H9 (cell line): ENCODE data around the gene LRPPRC. TPM values are rescaled to one million over a fixed set of nuclear protein-coding genes. Genes with fewer than 3 reads are reported as not detected.

ENCODE experiments used
- DNase-seq: peaks from one replicate; pipeline ENCODE4 v3.0.0-alpha.2; 2017
- H2AFZ ChIP-seq: one replicate; pipeline ENCODE4 v1.6.1; 2013; ENCODE audit warnings: mild to moderate bottlenecking, low read length, control low read depth, moderate library complexity
- H2AK5ac ChIP-seq: 2 replicates; pipeline ENCODE4 v1.6.1; 2013; ENCODE audit warnings: low read length, control low read depth, mixed read lengths; ENCODE audit not compliant: insufficient read length
- H2BK120ac ChIP-seq: one replicate; pipeline ENCODE4 v1.6.1; 2013; ENCODE audit warnings: low read depth, mild to moderate bottlenecking, low read length, control low read depth, inconsistent platforms; ENCODE audit not compliant: poor library complexity, severe bottlenecking
- H2BK12ac ChIP-seq: 2 replicates; pipeline ENCODE4 v1.6.1; 2013; ENCODE audit warnings: low read length, control low read depth, mixed read lengths, low read depth; ENCODE audit not compliant: insufficient read length
- H2BK15ac ChIP-seq: 2 replicates; pipeline ENCODE4 v1.6.1; 2013; ENCODE audit warnings: low read depth, low read length, control low read depth
- H2BK20ac ChIP-seq: one replicate; pipeline ENCODE4 v1.6.1; 2013; ENCODE audit warnings: low read depth, mild to moderate bottlenecking, low read length, control low read depth, inconsistent platforms; ENCODE audit not compliant: poor library complexity, severe bottlenecking
- H2BK5ac ChIP-seq: 2 replicates; pipeline ENCODE4 v1.6.1; 2013; ENCODE audit warnings: low read length, control low read depth, mixed read lengths; ENCODE audit not compliant: insufficient read length
- H3K14ac ChIP-seq: 2 replicates; pipeline ENCODE4 v1.6.1; 2013; ENCODE audit warnings: low read length, control low read depth; ENCODE audit not compliant: insufficient read depth
- H3K18ac ChIP-seq: 2 replicates; pipeline ENCODE4 v1.6.1; 2013; ENCODE audit warnings: low read depth, mild to moderate bottlenecking, mixed read lengths, low read length, control low read depth; ENCODE audit not compliant: insufficient read length
- H3K23ac ChIP-seq: 2 replicates; pipeline ENCODE4 v1.6.1; 2013; ENCODE audit warnings: low read length, control low read depth, mixed read lengths, low read depth; ENCODE audit not compliant: insufficient read length
- H3K23me2 ChIP-seq: 2 replicates; pipeline ENCODE4 v1.6.1; 2013; ENCODE audit warnings: low read depth, mild to moderate bottlenecking, mixed read lengths, low read length, control low read depth; ENCODE audit not compliant: insufficient read length, poor library complexity, severe bottlenecking
- H3K27ac ChIP-seq: 2 replicates; pipeline ENCODE4 v1.5.1; 2013; ENCODE audit warnings: low read length, control low read depth, mixed read lengths, low read depth; ENCODE audit not compliant: insufficient read length
- H3K27me3 ChIP-seq: 2 replicates; pipeline ENCODE4 v1.6.1; 2013; ENCODE audit warnings: low read length, control low read depth, inconsistent platforms; ENCODE audit not compliant: insufficient read depth
- H3K4ac ChIP-seq: 2 replicates; pipeline ENCODE4 v1.6.1; 2013; ENCODE audit warnings: low read depth, mild to moderate bottlenecking, control low read depth, inconsistent platforms, low read length, moderate library complexity
- H3K4me1 ChIP-seq: 2 replicates; pipeline ENCODE4 v1.6.1; 2013; ENCODE audit warnings: low read length, control low read depth, inconsistent platforms; ENCODE audit not compliant: insufficient read depth
- H3K4me2 ChIP-seq: 2 replicates; pipeline ENCODE4 v1.6.1; 2013; ENCODE audit warnings: low read length, control low read depth, mixed read lengths; ENCODE audit not compliant: insufficient read length, insufficient read depth
- H3K56ac ChIP-seq: 2 replicates; pipeline ENCODE4 v1.6.1; 2013; ENCODE audit warnings: low read depth, mild to moderate bottlenecking, mixed read lengths, low read length, control low read depth; ENCODE audit not compliant: insufficient read length
- H3K79me1 ChIP-seq: 2 replicates; pipeline ENCODE4 v1.6.1; 2013; ENCODE audit warnings: low read depth, mild to moderate bottlenecking, moderate library complexity, low read length, control low read depth, inconsistent platforms; ENCODE audit not compliant: insufficient read depth, poor library complexity, severe bottlenecking
- H3K79me2 ChIP-seq: 2 replicates; pipeline ENCODE4 v1.6.1; 2013; ENCODE audit warnings: low read length, control low read depth, inconsistent platforms; ENCODE audit not compliant: insufficient read depth
- H3K9ac ChIP-seq: 2 replicates; pipeline ENCODE4 v1.6.1; 2013; ENCODE audit warnings: low read length, control low read depth, mixed read lengths; ENCODE audit not compliant: insufficient read length; ENCODE audit errors: extremely low read depth
- H3K9me3 ChIP-seq: one replicate; pipeline ENCODE4 v1.6.1; 2013; ENCODE audit warnings: low read depth, low read length, inconsistent platforms; ENCODE audit not compliant: control insufficient read depth
- H3T11ph ChIP-seq: one replicate; pipeline ENCODE4 v1.6.1; 2013; ENCODE audit warnings: mild to moderate bottlenecking, low read length, control low read depth, inconsistent platforms
- H4K20me1 ChIP-seq: one replicate; pipeline ENCODE4 v1.6.1; 2013; ENCODE audit not compliant: control insufficient read depth, insufficient read length, insufficient read depth
- H4K5ac ChIP-seq: 2 replicates; pipeline ENCODE4 v1.6.1; 2013; ENCODE audit warnings: low read depth, mild to moderate bottlenecking, mixed read lengths, low read length, control low read depth; ENCODE audit not compliant: insufficient read length
- H4K8ac ChIP-seq: replicated peaks from 2 replicates; pipeline ENCODE4 v1.6.1; 2013; ENCODE audit warnings: low read length, control low read depth, mixed read lengths, low read depth; ENCODE audit not compliant: insufficient read length
- H4K91ac ChIP-seq: 2 replicates; pipeline ENCODE4 v1.6.1; 2013; ENCODE audit warnings: low read depth, mild to moderate bottlenecking, moderate library complexity, mixed read lengths, low read length, control low read depth; ENCODE audit not compliant: insufficient read length
- H3K27ac Mint-ChIP-seq, 3 experiments: 2 replicates in 2 of 3; 3 replicates in 1 of 3; pipeline ENCODE4 v1.8.0; 2020 to 2021; ENCODE audit warnings: mixed read lengths in 3 of 3, mild to moderate bottlenecking in 1 of 3, moderate library complexity in 1 of 3
- H3K27me3 Mint-ChIP-seq: 2 replicates; pipeline ENCODE4 v1.8.0; 2021; ENCODE audit warnings: low read depth, mild to moderate bottlenecking, moderate library complexity, mixed read lengths
- H3K36me3 Mint-ChIP-seq, 3 experiments: 2 replicates in 2 of 3; 3 replicates in 1 of 3; pipeline ENCODE4 v1.8.0; 2020 to 2021; ENCODE audit warnings: low read depth in 3 of 3, mixed read lengths in 3 of 3; ENCODE audit not compliant: insufficient read depth in 1 of 3
- H3K4me1 Mint-ChIP-seq, 2 experiments: 2 replicates each; pipeline ENCODE4 v1.8.0; 2020; ENCODE audit warnings: mixed read lengths in 2 of 2
- H3K4me3 Mint-ChIP-seq, 2 experiments: 2 replicates in 1 of 2; 3 replicates in 1 of 2; pipeline ENCODE4 v1.8.0; 2020 to 2021; ENCODE audit warnings: mild to moderate bottlenecking in 2 of 2, mixed read lengths in 2 of 2, moderate library complexity in 1 of 2
- H3K9me3 Mint-ChIP-seq, 2 experiments: 2 replicates in 1 of 2; 3 replicates in 1 of 2; pipeline ENCODE4 v1.8.0; 2020; ENCODE audit warnings: mild to moderate bottlenecking in 2 of 2, mixed read lengths in 2 of 2, moderate library complexity in 1 of 2
- CTCF ChIP-seq: fragments of 200-600 bp; sonication (generic); conservative IDR thresholded peaks from 3 replicates; pipeline ENCODE4 v1.8.0; 2021; ENCODE audit warnings: antibody characterized with exemption, mild to moderate bottlenecking
- WGBS: extraction: QIAGEN DNeasy Blood & Tissue Kit; methylation state at CpG from one replicate; pipeline ENCODE4 v1.1.7; 2013; ENCODE audit warnings: missing lambda C conversion rate, low lambda C conversion rate, mixed read lengths; ENCODE audit not compliant: insufficient read length; ENCODE audit errors: extremely low coverage; 5-methylcytosine and 5-hydroxymethylcytosine counted together
- long read RNA-seq: library from polyadenylated mRNA; unstranded; transcript quantifications from one replicate; pipeline ENCODE4 v2.0.0, GENCODE V29; 2020
- total RNA-seq: library from RNA; stranded (reverse); gene quantifications from 2 replicates; pipeline ENCODE4 v1.2.1, GENCODE V29; 2021

The LRPPRC gene
- total RNA-seq = 182 and 183 TPM in 2 replicates
- long read RNA-seq, full-length matches to known transcripts = 780 of 1,240 reads
- long read RNA-seq, partial matches to known transcripts = 320 of 1,240 reads
- long read RNA-seq, other reads (novel, unspliced or antisense) = 140 of 1,240 reads

DNA sequence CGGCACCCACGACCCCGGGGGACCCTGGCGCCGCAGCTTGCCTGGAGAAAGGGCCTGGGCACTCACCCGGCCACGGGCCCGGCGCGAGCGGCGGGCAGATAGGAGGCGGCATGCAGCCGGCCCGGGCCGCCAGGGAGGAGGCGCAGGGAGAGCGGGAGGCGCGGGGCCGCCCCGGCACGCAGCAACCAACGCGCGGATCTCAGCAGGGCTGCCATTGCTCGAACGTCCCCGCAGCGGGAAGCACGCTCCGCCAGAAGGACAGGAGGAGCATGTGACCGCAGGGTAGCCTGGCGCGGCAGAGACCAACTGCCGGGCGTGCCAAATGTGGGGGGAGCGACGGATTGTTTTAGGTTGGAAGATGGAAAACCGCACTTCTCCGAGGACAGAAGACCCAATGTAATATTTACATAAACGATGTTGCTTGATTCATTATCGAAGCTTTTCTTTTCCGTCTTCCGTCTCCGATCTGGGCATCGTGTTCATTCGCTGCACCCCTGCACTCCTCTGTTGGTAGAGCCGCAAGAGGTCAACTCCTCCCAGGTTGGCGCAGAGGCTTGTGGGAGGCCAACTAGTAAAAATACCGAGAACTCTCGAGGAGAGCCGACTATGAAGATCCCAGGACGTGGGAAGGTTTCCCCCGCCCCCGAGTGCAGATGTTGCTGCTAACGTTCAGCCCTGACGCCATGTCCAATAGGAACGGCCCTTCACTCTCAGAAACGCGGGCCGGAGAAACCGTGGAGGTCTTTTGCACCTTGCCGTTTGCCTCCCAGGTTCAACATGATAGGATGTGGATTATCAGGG is at the start of gene LRPPRC:
TSS of gene LRPPRC (minus strand) at position 257 of the 801 bp plus-strand sequence. CDS start at position 215, 42 bp downstream.
- H3K4me2 ChIP-seq = peak within 1 kb of the TSS; percentile 92
- no CpG with 5 or more reads among the region's 64 CpGs for WGBS
- peak within 1 kb of the TSS; percentile 90 for H3K18ac ChIP-seq
- H2BK15ac ChIP-seq = no peak within 1 kb of the TSS
- H3T11ph ChIP-seq = no peak within 1 kb of the TSS
- no peaks in the 10 kb centered on the region for H3K27me3 Mint-ChIP-seq
- no peak within 1 kb of the TSS for H3K23ac ChIP-seq
- H3K4me3 Mint-ChIP-seq = peak within 1 kb of the TSS; percentile 95 to 97
- H2BK12ac ChIP-seq = peak within 1 kb of the TSS; percentile 47
- peak within 1 kb of the TSS; percentile 93 for H3K14ac ChIP-seq
- peak within 1 kb of the TSS; percentile 100 for H3K27ac Mint-ChIP-seq
- peaks cover 7% of the 10 kb centered on the region for H3K23me2 ChIP-seq
- no peak within 1 kb of the TSS for H4K5ac ChIP-seq
- H2AK5ac ChIP-seq = no peak within 1 kb of the TSS
- no peaks in the 10 kb centered on the region for H4K20me1 ChIP-seq
- peaks cover 44% of the 10 kb centered on the region for H3K79me2 ChIP-seq
- TF ChIP-seq CTCF = no peak
- peaks cover 23 to 28% of the 10 kb centered on the region in 2 experiments for H3K4me1 Mint-ChIP-seq
- peak within 1 kb of the TSS; percentile 95 for H3K9ac ChIP-seq
- peaks cover 29 to 43% (median 35%) of the 10 kb centered on the region in 3 experiments for H3K36me3 Mint-ChIP-seq
- no peaks in the 10 kb centered on the region for H3K9me3 ChIP-seq
- H3K4ac ChIP-seq = no peak within 1 kb of the TSS
- H2BK20ac ChIP-seq = no peak within 1 kb of the TSS
- H3K79me1 ChIP-seq = no peaks in the 10 kb centered on the region
- peak within 1 kb of the TSS; percentile 85 for H2BK120ac ChIP-seq
- H3K27me3 ChIP-seq = no peaks in the 10 kb centered on the region
- no peaks in the 10 kb centered on the region for H3K9me3 Mint-ChIP-seq
- no peak within 1 kb of the TSS for H4K8ac ChIP-seq
- no peak within 1 kb of the TSS for H2AFZ ChIP-seq
- peak within 1 kb of the TSS; percentile 84 for H2BK5ac ChIP-seq
- peak within 1 kb of the TSS; percentile 48 for H3K27ac ChIP-seq
- no peak within 1 kb of the TSS for H3K56ac ChIP-seq
- H4K91ac ChIP-seq = no peak within 1 kb of the TSS
- H3K4me1 ChIP-seq = no peaks in the 10 kb centered on the region; the same call in 1 of the 2 replicates
- DNase-seq = peak; percentile 94
